Left ventricle myocardium superior (tissue), 1 donor: ENCODE results near the gene GMDS. TPM values are rescaled to one million over a fixed set of nuclear protein-coding genes. Genes with fewer than 3 reads are reported as not detected.

ENCODE experiments used
- ATAC-seq: fragments of 200-7000 bp; cut with Tn5 transposase; one replicate; pipeline ENCODE4 v1.9.1; 2020; ENCODE audit warnings: mild to moderate bottlenecking, moderate library complexity
- DNase-seq: peaks from one replicate; pipeline ENCODE4 v3.0.0-alpha.2; 2020
- intact Hi-C: fragments of 100-400 bp; cut with micrococcal nuclease; formaldehyde crosslinking; loops from one replicate; pipeline ENCODE4 v1.11.0; 2022
- total RNA-seq: library from RNA; stranded (reverse); fragmentation: NEBNext Ultra II Directional; extraction: Animal tissue kit (Norgen Biotek cat#: 25700); gene quantifications from one replicate; pipeline ENCODE4 v1.2.1, GENCODE V29; 2021
- donor health status: DM: no; HTN: yes; CAD: no; lungs with severe emphysema.

Gene GMDS
- total RNA-seq, 1 donor from 2014 or later: 6.4 TPM

GRCh38 chr6:1735239-1735803, 510.1 kb downstream of the GMDS start:
- intact Hi-C loops: no loop called here
- DNase-seq (no peak), ATAC-seq (no peak)

GRCh38 chr6:1730882-1731281, 514.5 kb downstream of the GMDS start:
- intact Hi-C loops: no loop called here
- DNase-seq: no peak

GRCh38 chr6:1729750-1730140, 515.7 kb downstream of the GMDS start:
- intact Hi-C loops: no loop called here
- DNase-seq (no peak), ATAC-seq (no peak)

More at GRCh38 chr6:1730882-1731281, 514.5 kb downstream of the GMDS start:
- ATAC-seq: no peak

GRCh38 chr6:1729133-1729749, 516.2 kb downstream of the GMDS start:
- no peak for ATAC-seq
- intact Hi-C loops: no loop called here

GRCh38 chr6:1726341-1726768, 519.0 kb downstream of the GMDS start:
- ATAC-seq: no peak
- intact Hi-C loops: no loop called here
- DNase-seq: no peak

More at GRCh38 chr6:1729133-1729749, 516.2 kb downstream of the GMDS start:
- no peak for DNase-seq

- DNase-seq (peak; percentile 65), ATAC-seq (peak; percentile 88)
- intact Hi-C loops: no loop called here
Measured at GRCh38 chr6:1724616-1725015, 520.8 kb downstream of the GMDS start.

- DNase-seq (no peak), ATAC-seq (no peak)
- intact Hi-C loops: no loop called here
Measured at GRCh38 chr6:1724124-1724523, 521.3 kb downstream of the GMDS start.

- no peak for ATAC-seq
- intact Hi-C loops: no loop called here
- no peak for DNase-seq
Measured at GRCh38 chr6:1722801-1723200, 522.6 kb downstream of the GMDS start.

- intact Hi-C loops: no loop called here
- DNase-seq: no peak
- ATAC-seq: no peak
Measured at GRCh38 chr6:1720620-1721322, 524.6 kb downstream of the GMDS start.

GRCh38 chr6:1719922-1720321, 525.5 kb downstream of the GMDS start:
- ATAC-seq (no peak), DNase-seq (no peak)
- intact Hi-C loops: no loop called here

GRCh38 chr6:1716868-1717267, 528.5 kb downstream of the GMDS start:
- ATAC-seq (peak; percentile 31), DNase-seq (no peak)
- intact Hi-C loops: no loop called here

GRCh38 chr6:1716396-1716795, 529.0 kb downstream of the GMDS start:
- ATAC-seq (no peak), DNase-seq (no peak)
- intact Hi-C loops: no loop called here

- ATAC-seq (no peak), DNase-seq (no peak)
- intact Hi-C loops: no loop called here
Measured at GRCh38 chr6:1715336-1715735, 530.1 kb downstream of the GMDS start.

GRCh38 chr6:1714654-1715053, 530.8 kb downstream of the GMDS start:
- no peak for DNase-seq
- intact Hi-C loops: no loop called here
- no peak for ATAC-seq

GRCh38 chr6:1713016-1713600, 532.3 kb downstream of the GMDS start:
- DNase-seq (no peak), ATAC-seq (no peak)
- intact Hi-C loops: no loop called here

GRCh38 chr6:1712451-1712850, 533.0 kb downstream of the GMDS start:
- DNase-seq: no peak
- no peak for ATAC-seq
- intact Hi-C loops: no loop called here

GRCh38 chr6:1711136-1711535, 534.3 kb downstream of the GMDS start:
- DNase-seq (no peak), ATAC-seq (no peak)
- intact Hi-C loops: no loop called here

- intact Hi-C loops: no loop called here
- DNase-seq (no peak), ATAC-seq (no peak)
Measured at GRCh38 chr6:1709234-1709641, 536.2 kb downstream of the GMDS start.

GRCh38 chr6:1708820-1709219, 536.6 kb downstream of the GMDS start:
- intact Hi-C loops: no loop called here
- DNase-seq (no peak), ATAC-seq (no peak)

- ATAC-seq (no peak), DNase-seq (no peak)
- intact Hi-C loops: no loop called here
Measured at GRCh38 chr6:1708122-1708521, 537.3 kb downstream of the GMDS start.
